Fibroblast of pulmonary artery (primary cell): Measurements from ENCODE around the gene MYO5A.
A peak's percentile ranks its signal among the peaks of the same experiment; 100 is the strongest.

Source experiments
- DNase-seq: peaks from one replicate; pipeline ENCODE4 v3.0.0-alpha.2; 2010; ENCODE audit warnings: low read depth
- H3K4me3 ChIP-seq: replicated peaks from 2 replicates; pipeline ENCODE4 v1.5.1; 2011; ENCODE audit warnings: low read depth, mild to moderate bottlenecking, control low read depth, low read length, moderate library complexity
- CTCF ChIP-seq: IDR thresholded peaks from 2 replicates; pipeline ENCODE4 v1.5.1; 2011; ENCODE audit warnings: mild to moderate bottlenecking, control low read depth, low read length, inconsistent platforms; ENCODE audit errors: missing control alignments

MYO5A gene

DNA sequence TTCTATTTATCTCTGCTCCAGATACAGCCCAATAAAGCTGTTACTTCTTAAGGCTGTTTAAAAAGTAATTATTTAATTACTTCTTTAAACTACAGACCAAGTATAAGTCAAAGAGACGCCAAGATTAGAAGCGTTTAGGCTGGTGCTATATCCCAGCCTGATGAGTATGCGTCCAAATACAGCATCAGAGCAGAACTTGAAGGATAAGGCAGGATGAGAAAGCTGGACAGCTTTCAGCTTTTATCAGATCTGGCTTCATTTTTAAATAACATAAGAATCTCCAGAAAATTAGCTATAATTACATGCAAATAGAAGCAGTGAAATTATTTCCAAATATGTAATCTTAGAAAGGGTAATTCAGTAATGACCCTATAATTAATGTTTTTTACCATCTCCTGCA is 122.8 kb downstream of the MYO5A start:
- TF ChIP-seq CTCF, result no peak
- DNase-seq, result no peak
- H3K4me3 ChIP-seq, result no peak overlapping the region

DNA sequence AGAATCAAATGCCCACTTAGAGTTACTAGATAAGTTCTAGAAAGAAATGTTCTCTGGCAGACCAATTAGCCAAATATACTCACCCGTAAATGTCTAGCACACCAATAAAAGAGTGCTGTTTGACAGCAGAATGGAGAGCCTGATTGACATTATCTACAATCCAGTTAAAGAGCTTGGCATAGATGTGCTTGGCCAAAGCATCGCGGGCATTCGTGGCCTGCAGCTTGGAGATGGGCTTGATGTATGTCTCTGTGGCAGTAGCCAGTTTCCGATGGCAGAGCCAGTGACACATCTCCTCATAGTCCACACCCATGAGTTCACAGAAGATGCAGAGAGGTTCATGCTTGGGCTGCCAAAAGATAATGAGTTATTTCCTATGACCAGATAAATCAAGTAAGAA is 131.6 kb downstream of the MYO5A start:
- no peak for DNase-seq
- no peak for TF ChIP-seq CTCF

GRCh38 chr15:52394118-52394517 is 134.6 kb downstream of the MYO5A start:
- TF ChIP-seq CTCF, result no peak
- no peak for DNase-seq
- H3K4me3 ChIP-seq, result no peak overlapping the region

More for the DNA sequence above, 131.6 kb downstream of the MYO5A start:
- H3K4me3 ChIP-seq, result no peak overlapping the region

DNA sequence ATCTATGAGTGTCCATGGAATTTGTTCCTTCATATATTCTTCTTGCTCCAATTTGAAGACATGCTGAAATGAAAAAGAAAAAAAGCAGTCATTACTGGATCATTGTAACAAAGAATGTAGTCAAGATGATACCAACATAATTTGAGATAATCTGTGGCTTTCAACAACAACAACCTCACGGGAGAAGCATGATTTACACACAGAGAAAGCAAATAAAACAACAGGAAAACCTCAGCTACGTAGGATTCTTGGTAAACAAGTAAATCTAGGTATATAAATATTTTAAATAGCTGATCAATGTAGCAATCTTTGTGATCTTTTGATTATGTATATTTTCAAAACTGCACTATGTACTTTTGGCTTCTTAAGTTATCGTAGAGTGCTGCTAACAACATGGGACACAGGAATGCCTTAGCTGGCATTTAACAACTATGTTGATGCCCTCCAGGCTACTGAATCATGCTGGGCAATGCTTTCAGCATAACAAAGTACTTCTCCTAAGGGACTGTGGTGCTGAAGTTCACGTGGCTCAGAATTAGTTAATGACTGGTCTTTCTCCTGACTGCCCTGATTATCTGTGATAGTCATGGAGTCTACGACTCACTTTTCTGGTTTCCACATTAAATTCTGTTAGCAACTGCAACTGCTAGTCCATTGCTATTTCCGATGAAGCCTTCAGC is 136.5 kb downstream of the MYO5A start:
- H3K4me3 ChIP-seq, result no peak overlapping the region
- TF ChIP-seq CTCF, result no peak
- DNase-seq, result peak; percentile 3

DNA sequence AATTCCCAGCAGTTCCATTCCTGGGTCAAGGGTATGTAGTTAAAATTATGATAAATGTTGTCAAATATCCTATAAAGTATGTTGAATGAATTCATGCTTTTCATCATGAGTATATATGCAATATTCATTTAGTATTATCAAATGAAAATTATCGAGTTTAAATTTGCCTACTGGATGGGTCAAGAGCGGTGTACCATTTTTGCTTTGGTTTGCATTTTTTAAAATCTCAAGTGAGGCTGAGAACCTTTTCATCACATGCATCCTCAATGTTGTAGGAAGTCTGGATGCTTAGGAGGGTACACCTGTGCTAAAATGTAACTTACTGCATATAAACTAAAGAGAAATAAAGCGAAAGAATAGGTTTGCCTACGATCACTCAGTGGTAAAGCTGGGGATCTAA is 137.6 kb downstream of the MYO5A start:
- H3K4me3 ChIP-seq, result no peak overlapping the region
- TF ChIP-seq CTCF, result no peak
- no peak for DNase-seq

DNA sequence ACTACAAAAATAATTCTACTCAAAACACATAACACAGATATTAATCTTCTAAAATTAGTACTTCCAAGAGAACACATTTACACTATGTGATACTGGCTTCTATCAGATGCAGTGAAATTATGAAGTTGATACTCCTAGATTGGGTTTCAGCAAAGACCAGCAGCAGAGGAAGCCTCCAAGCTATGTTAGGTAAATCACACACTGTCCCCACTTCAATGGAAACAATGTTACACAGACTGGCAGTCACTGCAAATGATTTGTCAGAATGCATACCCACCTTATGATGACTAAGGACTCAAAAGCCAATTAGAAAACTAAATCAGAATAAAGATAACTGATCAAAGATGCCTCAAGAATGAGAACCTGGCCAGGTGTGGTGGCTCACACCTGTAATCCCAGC is 143.0 kb downstream of the MYO5A start:
- no peak overlapping the region for H3K4me3 ChIP-seq
- no peak for DNase-seq
- no peak for TF ChIP-seq CTCF

DNA sequence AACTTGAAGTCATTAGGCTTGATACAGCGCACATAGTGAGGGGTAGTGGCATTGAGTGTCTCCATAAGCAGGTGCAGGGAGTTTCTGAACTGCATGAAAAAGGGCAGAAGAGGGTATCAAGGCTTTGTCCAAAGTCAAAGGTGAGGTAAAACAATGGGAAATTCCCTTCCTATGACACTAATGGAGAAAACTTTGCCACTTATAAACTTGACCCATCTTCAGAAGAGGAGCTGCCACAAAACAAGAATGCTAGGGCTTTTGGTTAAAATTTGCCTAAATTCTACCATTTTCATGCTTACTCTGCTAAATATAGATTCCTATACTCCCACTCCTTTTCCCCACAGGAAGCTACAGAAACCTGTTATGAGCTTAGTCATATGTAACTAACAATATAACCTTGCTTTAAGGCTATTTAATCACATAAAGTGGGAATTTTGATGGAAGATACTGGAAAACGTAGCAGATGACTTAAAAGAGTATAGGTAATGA is 145.5 kb downstream of the MYO5A start:
- H3K4me3 ChIP-seq, result no peak overlapping the region
- no peak for TF ChIP-seq CTCF
- peak; percentile 45 for DNase-seq
